Measurements from ENCODE around the gene PRCP.

DNA sequence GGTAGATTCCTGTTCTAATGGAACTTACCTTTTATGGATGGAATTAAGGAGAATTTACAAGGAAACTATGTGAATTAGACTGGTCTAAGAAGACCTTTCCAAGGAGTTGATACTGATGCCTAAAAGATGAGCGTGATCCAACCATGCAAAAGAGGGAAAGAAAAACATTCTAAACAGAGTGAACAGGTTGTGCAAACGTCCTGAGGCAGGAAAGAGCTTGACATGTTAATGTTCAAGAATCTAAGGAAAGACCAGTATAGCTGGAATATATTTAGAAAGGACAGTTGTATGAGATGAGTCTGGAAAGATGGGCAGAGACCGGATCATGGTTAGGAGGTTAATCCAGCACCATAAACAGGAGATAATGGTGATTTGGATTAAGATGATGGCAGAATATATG, 2.6 kb upstream of the PRCP start:
- TF ChIP-seq POLR2AphosphoS5 (IDR thresholded peaks at IDR 0.05; ENCODE audit: low read depth, low read length), result no peak
- TF ChIP-seq TAF1 (IDR thresholded peaks at IDR 0.05; ENCODE audit: borderline replicate concordance, insufficient read depth, low read length), result no peak
- no peak for TF ChIP-seq REST (IDR thresholded peaks at IDR 0.05; ENCODE audit: insufficient read depth in 1 of 2, low read depth in 2 of 2, low read length in 2 of 2)
- no peak for TF ChIP-seq SIN3A (IDR thresholded peaks at IDR 0.05; ENCODE audit: borderline replicate concordance, insufficient read depth, low read length)
